Activated T-cell treated with anti-CD3 and anti-CD28 coated beads, Interleukin-2, amount 50 U/mL, for 4 hours (primary cell): Measurements from ENCODE around the gene DGKI. TPM values are rescaled to one million over a fixed set of nuclear protein-coding genes. Genes with fewer than 3 reads are reported as not detected.

Experiments used
- ATAC-seq, 2 donors: fragments of 200-7000 bp; cut with Tn5 transposase; one replicate each; pipeline ENCODE4 v1.10.0; 2021
- DNase-seq: peaks from one replicate; pipeline ENCODE4 v3.0.0-alpha.2; 2020
- H3K27me3 Mint-ChIP-seq: one replicate; pipeline ENCODE4 v1.8.0; 2021; ENCODE audit warnings: low read depth, mixed read lengths
- H3K36me3 Mint-ChIP-seq: one replicate; pipeline ENCODE4 v1.8.0; 2022; ENCODE audit warnings: mixed read lengths; ENCODE audit not compliant: insufficient read depth
- H3K4me1 Mint-ChIP-seq: one replicate; pipeline ENCODE4 v1.8.0; 2021; ENCODE audit warnings: low read depth, mixed read lengths
- H3K4me3 Mint-ChIP-seq: one replicate; pipeline ENCODE4 v1.8.0; 2021; ENCODE audit warnings: mild to moderate bottlenecking, moderate library complexity, mixed read lengths
- H3K9me3 Mint-ChIP-seq: one replicate; pipeline ENCODE4 v1.8.0; 2021; ENCODE audit warnings: mixed read lengths
- total RNA-seq, 3 donors: library from RNA; stranded (reverse); gene quantifications; one replicate each; pipeline ENCODE4 v1.2.1, GENCODE V29; 2021

The DGKI gene
- total RNA-seq, 3 donors from 2014 or later = 1.2 to 4.3 (median 1.3) TPM

GRCh38 chr7:137337902-137338301, 508.9 kb downstream of the DGKI start:
- H3K9me3 Mint-ChIP-seq = peaks cover 3% of the 10 kb centered on the region
- no peak overlapping the region for H3K4me3 Mint-ChIP-seq
- DNase-seq (no peak), ATAC-seq (no peak)
- no peaks in the 10 kb centered on the region for H3K27me3 Mint-ChIP-seq
- no peaks in the 10 kb centered on the region for H3K36me3 Mint-ChIP-seq
- no peaks in the 10 kb centered on the region for H3K4me1 Mint-ChIP-seq

DNA sequence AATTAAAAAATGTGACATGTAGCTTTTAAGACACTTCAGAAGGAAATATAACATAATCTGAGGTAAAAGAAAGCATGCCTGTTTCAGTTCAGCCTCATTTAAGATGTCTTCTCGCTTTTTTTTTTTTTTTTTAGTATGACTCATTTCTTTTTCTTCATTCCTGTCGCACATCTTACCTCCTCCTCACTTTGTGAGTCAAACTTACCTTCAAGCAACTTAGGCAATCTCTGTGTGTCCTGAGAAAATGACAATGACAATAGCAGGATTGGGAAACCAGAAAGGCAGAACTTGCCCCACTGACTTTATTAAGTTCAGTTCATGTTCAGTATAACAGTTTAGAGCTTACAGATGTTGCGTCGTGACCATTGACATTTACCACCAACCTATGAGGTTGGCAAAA, 511.0 kb downstream of the DGKI start:
- ATAC-seq = no peak

GRCh38 chr7:137331378-137331777, 515.4 kb downstream of the DGKI start:
- H3K9me3 Mint-ChIP-seq = peaks cover 6% of the 10 kb centered on the region
- no peaks in the 10 kb centered on the region for H3K27me3 Mint-ChIP-seq
- H3K4me3 Mint-ChIP-seq = no peak overlapping the region
- no peak for ATAC-seq
- no peaks in the 10 kb centered on the region for H3K36me3 Mint-ChIP-seq
- DNase-seq = no peak
- H3K4me1 Mint-ChIP-seq = no peaks in the 10 kb centered on the region

More for the DNA sequence above, 511.0 kb downstream of the DGKI start:
- H3K9me3 Mint-ChIP-seq = peaks cover 6% of the 10 kb centered on the region
- H3K27me3 Mint-ChIP-seq = no peaks in the 10 kb centered on the region
- no peak for DNase-seq
- no peaks in the 10 kb centered on the region for H3K4me1 Mint-ChIP-seq
- no peaks in the 10 kb centered on the region for H3K36me3 Mint-ChIP-seq
- no peak overlapping the region for H3K4me3 Mint-ChIP-seq

Other genes with a start within 250 kb of the DGKI start
- 10 to 100 TPM; 28.1 to 34.6 (median 29.8) TPM for gene CREB3L2, start 155.1 kb upstream of the DGKI start, total RNA-seq
- gene AKR1D1, start 229.5 kb upstream of the DGKI start, total RNA-seq = under 1 TPM in 1 of 3 donors, not detected in 2; 0.30 TPM